GM20000 (cell line): ENCODE results near the gene ACTL7B.

Source experiments
- DNase-seq: peaks from one replicate; pipeline ENCODE4 v3.0.0; 2012; ENCODE audit warnings: low spot score
- CTCF ChIP-seq: IDR thresholded peaks from 2 replicates; pipeline ENCODE4 v1.5.1; 2012; ENCODE audit warnings: mild to moderate bottlenecking, control low read depth; ENCODE audit errors: extremely low read depth, missing control alignments

The ACTL7B gene

DNA sequence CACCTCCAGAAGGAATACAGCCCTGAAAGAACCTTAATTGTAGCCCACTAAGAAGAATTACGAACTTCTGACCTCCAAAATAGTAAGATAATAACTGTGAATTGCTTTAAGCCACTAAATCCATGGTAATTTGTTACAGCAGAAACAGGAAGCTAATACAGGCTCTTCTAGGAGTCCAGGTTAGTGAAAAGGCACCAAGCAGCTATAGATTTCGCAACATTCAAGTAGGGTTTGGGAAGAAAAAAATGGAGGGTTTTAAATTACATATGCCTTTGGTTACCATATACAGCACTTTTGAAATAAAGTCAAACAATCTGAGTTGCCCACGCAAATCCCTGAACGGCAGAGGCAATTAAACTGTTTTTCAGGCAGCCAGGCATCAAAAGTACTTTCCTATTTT lies 4.6 kb upstream of the ACTL7B start:
- no peak for TF ChIP-seq CTCF
- DNase-seq: no peak

DNA sequence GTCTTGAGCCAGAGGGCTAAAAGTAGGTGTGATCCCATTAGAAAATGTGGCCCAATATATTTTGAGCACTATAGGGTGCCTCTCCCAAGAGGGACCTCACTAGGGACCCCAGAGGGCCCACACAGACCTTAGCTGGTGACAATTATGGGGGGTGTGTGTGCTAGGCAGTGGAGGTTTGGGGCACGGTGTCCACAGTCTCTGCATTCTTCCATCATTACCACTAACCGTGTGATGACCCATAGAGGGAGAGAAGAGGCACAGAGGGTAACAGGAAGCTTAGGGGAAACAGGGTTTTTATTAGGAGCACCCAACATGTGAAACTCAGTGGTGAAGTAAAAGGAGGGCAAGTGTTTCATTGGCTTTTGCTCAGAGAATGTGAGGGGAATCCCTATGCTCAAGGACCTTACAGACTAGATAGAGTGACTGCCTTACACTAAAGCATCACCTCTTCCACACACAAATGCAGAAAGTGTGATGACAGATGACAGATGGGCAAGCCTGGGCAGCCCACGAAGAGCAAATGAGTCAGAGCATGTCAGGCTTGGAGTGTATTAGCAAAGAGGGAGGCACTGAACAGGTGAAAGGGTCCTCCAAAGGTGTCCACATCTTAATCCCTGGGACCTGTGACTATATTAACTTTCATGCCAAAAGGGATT lies 3.8 kb upstream of the ACTL7B start:
- TF ChIP-seq CTCF: no peak
- DNase-seq: no peak

DNA sequence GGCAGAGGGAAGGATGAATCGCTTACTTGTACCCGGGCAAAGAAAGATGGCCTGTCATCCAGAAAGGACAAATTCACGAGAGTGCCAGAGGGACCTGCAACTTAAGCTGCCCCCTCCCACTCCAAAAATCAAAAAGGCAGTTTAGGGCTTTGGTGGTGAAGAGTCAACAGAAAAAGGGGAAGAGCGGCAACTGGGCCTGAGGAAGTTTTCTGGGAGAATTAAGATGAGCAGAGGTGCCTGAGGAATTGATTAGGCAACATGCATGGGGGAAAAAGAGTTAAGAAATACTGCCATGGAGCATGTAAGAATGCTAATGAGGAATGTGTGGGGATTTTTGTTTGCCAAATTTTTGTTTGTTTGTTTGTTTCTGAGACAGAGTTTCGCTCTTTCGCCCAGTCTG lies 1.8 kb upstream of the ACTL7B start:
- no peak for DNase-seq
- no peak for TF ChIP-seq CTCF

DNA sequence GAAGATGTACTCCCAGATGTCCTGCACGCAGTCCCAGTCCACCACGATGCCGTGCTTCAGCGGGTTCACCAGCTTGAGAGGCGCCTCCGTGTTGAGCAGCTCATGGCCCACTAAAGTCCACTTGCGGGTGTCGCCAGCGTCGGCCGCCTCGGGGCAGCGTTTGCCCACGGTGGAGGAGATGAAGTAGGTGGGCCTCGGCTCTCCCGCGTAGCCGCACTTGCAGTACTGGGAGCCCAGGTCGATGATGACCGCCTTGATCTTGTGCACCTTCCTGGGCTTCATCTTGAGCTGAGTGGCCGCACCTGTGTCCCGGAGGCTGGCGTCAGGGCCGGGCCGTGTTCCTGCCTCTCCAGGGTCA lies 278 bp downstream of the ACTL7B start:
- DNase-seq: no peak
- no peak for TF ChIP-seq CTCF

DNA sequence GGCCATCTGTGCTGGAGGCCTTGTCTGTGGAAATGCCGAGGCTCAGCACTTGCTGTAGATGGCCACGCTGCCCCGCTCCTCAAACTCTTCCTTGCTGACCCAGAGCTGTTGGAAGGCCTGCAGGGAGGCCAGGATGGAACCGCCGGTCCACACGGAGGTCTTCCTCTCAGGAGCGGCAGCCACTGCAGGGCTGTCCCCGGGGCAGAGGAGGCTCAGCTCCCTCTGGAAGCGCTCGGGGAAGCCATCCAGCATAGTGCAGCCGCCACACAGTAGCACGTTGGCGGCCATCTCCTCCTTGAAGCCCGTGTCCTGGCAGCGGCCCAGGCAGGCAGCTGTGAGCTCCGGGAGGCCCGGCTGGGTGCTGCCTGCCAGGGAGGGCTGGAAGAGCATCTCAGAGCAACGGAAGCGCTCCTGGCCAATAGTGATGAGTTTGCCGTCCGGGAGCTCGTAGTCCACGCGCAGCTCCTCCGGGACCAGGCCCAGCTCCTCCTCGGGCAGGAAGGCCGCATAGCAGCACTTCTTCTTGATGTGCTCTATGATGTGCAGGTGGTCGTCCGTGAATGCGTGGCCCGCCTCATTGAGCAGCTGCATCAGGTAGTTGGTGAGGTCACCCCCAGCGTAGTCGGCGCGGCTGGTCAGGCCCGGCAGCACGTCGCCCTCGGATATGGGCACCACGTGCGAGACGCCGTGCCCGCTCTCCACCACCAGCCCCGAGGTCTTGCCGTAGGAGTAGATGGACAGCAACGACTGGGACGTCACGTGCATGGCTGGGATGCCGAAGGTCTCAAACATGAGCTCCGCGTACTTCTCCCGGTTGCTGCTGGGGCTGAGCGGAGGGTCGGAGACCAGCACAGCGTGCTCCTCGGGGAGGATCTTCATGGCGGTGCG lies 901 bp downstream of the ACTL7B start:
- no peak for TF ChIP-seq CTCF

DNA sequence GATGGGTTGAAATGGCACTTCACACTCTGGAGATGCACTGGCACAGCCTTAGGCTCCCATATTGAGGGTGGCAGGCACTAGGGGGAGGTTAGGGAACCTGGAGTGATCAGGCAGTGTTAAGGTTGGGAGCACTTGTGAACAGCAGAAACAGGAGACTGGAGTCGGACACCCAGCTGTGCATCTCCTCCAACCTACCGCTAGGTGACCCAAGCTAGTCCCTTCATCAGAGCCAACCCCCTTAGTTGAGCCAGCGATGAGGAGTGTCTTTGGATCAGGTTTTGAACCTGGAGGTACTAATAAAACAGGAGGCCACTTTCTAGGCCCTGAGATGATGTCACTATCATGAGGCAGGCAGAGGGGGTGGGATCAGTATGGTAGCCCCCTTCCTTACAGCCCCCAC lies 1.7 kb downstream of the ACTL7B start:
- no peak for TF ChIP-seq CTCF
- DNase-seq: no peak

More for the DNA sequence above, 901 bp downstream of the ACTL7B start:
- DNase-seq: no peak

DNA sequence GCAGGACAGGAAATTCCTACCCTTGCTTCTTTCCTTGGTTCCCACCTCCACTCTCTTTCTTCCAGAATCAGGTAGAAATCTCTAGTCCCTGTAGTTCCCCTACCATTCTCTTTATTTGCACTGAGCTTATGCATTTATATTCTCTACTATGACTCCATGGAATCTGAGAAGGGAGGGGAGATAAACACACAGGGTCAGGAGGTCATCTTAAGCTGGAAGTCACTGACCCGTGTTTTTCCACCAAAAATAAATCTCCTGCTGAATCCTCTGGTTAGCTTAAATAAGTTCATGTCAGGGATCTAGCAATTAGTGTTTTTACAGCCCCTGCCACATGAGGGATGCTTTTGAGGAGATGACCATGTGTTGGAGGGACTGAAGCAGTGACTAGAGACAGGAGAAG lies 3.7 kb downstream of the ACTL7B start:
- TF ChIP-seq CTCF: no peak
- no peak for DNase-seq
